ENCODE data around the gene STON2.

The STON2 gene

GRCh38 chr14:81418057-81418790 lies 18.1 kb upstream of the STON2 start:
- DNase-seq: no peak

DNA sequence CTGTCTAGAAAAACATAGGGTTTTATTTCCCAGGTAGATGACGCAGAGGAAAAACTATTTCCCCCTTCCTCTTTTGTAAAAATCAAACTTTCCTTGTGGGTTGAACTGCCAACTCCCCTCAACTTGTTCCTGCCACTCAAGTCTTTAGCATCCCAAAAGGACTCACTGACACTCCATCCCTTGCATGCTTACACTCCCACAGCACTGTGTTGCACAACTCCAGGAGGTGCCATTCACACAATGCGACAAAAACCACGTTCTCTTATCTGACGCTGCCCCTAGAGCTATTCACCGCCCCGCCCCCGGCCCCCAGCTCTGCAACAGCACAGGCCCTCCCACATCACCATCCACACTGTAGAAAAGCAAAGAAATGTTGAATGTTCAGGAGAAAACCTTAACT lies 16.9 kb upstream of the STON2 start:
- DNase-seq: no peak

- no peak for DNase-seq
These were observed 16.2 kb upstream of the STON2 start for GRCh38 chr14:81416194-81416952.

DNA sequence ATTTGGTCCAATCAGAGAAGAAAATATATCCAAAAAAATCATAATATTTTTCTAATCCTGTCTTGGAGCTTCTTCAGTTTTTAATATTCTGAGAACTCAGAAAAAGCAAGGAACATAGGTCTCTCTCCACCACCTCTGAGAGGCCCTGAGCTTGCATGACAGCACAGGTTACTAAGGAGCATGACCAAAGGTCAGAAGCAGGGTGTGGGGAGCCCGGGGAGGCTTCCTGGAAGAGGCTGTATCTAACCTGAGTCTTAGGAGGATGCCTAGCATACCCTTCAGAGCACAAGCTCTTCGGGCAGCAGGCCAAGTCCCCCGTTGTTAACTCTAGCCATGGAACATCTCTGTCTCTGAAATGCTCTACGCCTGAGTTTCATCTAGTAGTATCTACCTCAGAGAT lies 15.7 kb upstream of the STON2 start:
- no peak for DNase-seq

GRCh38 chr14:81414123-81414522 lies 14.0 kb upstream of the STON2 start:
- DNase-seq: no peak

DNA sequence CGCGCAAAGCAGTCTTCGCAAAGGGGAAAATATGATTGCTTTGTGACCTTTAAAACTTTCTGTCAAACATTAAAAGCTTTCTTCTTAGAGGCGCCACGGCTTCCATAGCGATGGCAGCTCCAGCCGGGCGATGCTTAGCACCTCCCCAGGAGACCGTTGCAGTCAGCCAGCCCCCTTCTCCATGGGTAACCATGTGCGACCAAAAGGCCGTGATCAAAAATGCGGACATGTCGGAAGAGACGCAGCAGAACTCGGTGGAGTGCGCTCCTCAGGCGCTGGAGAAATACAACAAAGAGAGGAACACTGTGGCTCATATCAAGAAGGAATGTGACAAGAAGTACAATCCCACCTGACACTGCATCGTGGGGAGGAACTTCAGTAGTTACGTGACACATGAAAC lies 12.7 kb upstream of the STON2 start:
- no peak for DNase-seq

GRCh38 chr14:81408595-81408994 lies 8.5 kb upstream of the STON2 start:
- no peak for DNase-seq

- DNase-seq: peak; percentile 53
These were observed 6.7 kb upstream of the STON2 start for GRCh38 chr14:81406863-81407262.

GRCh38 chr14:81402123-81402495 lies 2.0 kb upstream of the STON2 start:
- DNase-seq: peak; percentile 33

DNA sequence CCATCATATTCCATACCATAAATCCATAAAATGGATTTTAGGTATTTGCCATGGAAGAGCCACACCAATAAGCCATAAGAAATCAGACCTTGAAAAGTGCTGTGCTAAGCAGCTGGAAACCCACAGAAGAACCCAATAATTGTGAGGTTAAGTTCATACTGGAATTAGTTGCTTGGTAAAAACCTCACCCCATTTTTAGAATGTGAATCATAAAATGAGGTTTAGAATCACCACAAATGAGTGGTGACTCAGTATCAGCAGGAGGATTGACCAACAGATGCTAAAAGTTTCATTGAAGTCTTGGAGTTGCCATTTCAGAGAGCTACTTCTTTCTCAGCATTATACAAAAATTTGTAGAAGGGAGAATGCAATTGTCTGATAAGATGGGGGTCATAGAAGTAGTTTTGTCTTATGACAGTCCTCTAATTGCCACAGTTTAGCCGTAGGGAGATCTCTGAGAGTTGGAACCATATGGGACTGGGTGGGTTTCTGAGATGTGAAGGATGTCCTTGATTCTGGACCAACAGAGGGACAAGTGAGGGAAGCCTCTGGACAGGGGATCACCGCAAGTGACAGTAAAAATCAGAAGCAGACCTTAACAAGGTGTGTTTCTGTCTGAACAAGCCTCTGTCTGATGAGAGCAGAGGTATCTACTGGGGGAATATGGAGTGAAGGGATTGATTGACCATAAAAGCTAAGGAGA lies 1.4 kb upstream of the STON2 start:
- DNase-seq: peak; percentile 93

GRCh38 chr14:81400852-81401251 lies 728 bp upstream of the STON2 start:
- peak; percentile 97 for DNase-seq

DNA sequence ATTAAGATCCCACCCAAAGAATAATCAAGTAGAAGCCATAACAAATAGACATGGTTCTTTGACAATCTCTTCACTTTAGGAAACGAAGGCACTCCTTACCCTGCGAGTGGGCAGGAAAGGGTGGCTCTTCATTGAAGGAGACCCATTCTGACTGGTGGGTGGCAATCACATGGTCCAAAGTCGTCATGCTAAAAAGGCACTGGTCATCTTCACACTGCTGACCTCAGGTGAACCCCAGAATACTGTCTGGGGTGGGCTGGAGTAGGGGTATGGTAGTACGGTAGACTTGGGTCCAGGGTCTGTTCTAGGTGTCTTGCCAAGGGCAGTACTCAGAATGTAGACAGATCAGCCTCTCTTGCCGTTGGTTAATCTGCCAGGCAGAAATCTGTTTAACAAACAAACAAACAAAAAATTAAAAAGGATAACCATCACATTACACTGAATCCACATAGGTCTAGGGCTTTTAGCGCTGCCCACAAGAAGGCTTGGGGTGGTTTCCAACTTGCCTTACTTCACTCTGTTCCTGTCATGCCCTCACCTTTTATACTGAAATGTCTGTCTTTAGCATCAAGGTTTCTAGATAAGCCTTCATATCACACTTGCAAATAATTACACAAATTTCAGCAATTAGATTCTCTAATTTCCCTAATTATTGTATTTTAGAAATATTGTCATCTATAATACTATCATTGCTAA lies 1.8 kb downstream of the STON2 start:
- no peak for DNase-seq

DNA sequence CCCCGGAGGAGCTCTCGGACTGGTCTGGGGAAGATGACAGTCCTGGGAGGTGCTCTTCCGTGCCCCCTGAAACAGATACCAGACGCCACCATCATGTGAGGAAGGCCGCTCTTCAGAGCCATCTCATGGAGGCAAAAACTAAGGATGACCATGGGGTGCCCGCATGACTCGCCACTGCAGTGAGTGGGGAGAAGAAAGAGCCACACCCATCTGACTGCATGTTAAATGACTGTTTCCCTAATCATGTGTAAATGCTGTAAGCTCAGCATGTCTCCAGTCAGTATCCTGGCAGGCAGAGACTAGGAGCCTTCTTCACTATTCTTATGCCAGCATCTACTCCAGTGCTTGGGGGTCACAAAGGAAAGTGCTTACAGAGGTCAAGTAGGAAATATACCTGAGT lies 4.0 kb downstream of the STON2 start:
- DNase-seq: peak; percentile 43

- no peak for DNase-seq
These were observed 5.4 kb downstream of the STON2 start for GRCh38 chr14:81394739-81395138.

- DNase-seq: no peak
These were observed 7.0 kb downstream of the STON2 start for GRCh38 chr14:81392976-81393643.

DNA sequence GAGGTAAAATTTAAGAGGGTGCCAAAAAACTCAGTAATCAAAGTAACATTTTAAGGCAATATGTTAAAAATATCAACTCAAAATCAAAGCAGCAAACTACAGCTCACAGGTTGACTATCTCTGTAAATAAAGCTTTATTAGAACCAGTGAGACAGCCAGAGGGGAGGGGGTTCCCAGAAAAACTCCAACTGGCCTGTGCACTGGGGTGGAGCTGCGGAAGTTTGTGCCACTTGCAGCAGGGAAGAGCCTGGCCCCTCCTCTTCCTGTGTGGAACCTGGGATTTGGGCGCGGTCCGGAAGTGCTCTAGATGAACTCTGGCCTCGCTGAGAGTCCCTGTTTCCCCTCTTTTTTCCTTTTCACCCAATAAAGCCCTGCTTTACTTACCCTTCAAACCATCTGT lies 8.1 kb downstream of the STON2 start:
- no peak for DNase-seq

GRCh38 chr14:81390696-81391095 lies 9.4 kb downstream of the STON2 start:
- DNase-seq: peak; percentile 34

- DNase-seq: no peak
These were observed 11.8 kb downstream of the STON2 start for GRCh38 chr14:81388336-81388735.

DNA sequence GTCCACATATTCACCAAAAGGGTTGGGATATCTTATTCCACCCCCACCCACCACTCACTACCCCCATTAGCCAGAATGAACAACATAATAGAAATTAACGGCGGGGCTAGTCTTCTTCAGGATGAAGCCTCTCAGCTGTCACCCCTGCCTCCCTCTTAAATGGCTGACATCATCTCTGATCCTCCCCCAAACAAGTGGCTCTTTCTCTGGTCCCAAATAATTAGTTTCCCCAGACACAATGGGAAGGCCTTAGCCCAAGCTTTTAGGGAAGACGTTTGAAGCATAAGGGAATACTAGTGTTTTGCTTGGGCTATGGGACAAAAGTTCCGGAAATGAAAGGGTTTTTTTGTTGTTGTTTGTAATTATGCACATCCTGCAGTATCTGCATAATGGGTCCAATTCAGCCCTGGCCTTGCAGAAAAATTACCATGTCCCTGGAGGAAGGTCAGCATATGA lies 13.8 kb downstream of the STON2 start:
- no peak for DNase-seq

- DNase-seq: no peak
These were observed 14.2 kb downstream of the STON2 start for GRCh38 chr14:81385886-81386285.

DNA sequence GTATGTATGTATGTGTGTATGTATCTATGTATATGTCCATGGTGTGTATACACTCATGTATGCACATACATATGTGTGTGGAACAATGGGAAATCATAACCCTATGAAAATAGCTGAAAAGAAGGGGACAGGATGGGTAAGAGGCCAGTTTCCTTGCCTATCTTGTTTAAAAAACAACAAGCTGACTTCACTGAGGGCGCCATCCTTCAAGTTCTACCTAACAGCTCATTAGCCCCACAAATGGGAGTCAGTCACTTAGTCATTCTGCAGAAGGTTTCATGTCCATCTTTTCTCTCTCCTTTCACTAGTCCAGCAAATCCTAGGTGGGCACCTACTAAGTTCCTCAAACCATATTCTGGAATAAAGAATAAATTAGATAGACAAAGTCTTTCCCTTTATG lies 14.7 kb downstream of the STON2 start:
- no peak for DNase-seq

- DNase-seq: peak; percentile 38
These were observed 15.2 kb downstream of the STON2 start for GRCh38 chr14:81384900-81385299.

All from fibroblast of skin of scalp (primary cell).